ENCODE data around the gene CLEC4F.

CLEC4F gene

GRCh38 chr2:70767699-70768589 lies 52.5 kb downstream of the CLEC4F start, which contains the start of gene ADD2:
TSS of gene ADD2 (minus strand) at chr2:70768200. CDS start at chr2:70706408, 61,792 bp downstream.
- no peak for DNase-seq (ENCODE audit: low read depth)

GRCh38 chr2:70767079-70767698 lies 53.2 kb downstream of the CLEC4F start:
- DNase-seq (ENCODE audit: low read depth), result no peak
- no peak for TF ChIP-seq CTCF (conservative IDR thresholded peaks at IDR 0.05; ENCODE audit: low read depth, low read length)
- H3K4me3 ChIP-seq (ENCODE audit: low read depth, low read length), result no peak overlapping the region

More at GRCh38 chr2:70767699-70768589, 52.5 kb downstream of the CLEC4F start, which contains the start of gene ADD2:
- no peak for TF ChIP-seq CTCF (conservative IDR thresholded peaks at IDR 0.05; ENCODE audit: low read depth, low read length)
- no peak within 1 kb of the TSS for H3K4me3 ChIP-seq (ENCODE audit: low read depth, low read length)

- TF ChIP-seq CTCF (conservative IDR thresholded peaks at IDR 0.05; ENCODE audit: low read depth, low read length), result no peak
- no peak for DNase-seq (ENCODE audit: low read depth)
- H3K4me3 ChIP-seq (ENCODE audit: low read depth, low read length), result no peak overlapping the region
Measured at GRCh38 chr2:70766357-70767078, 53.9 kb downstream of the CLEC4F start.

- H3K4me3 ChIP-seq (ENCODE audit: low read depth, low read length), result no peak overlapping the region
- no peak for TF ChIP-seq CTCF (conservative IDR thresholded peaks at IDR 0.05; ENCODE audit: low read depth, low read length)
- no peak for DNase-seq (ENCODE audit: low read depth)
Measured at GRCh38 chr2:70765507-70765906, 54.9 kb downstream of the CLEC4F start.

- no peak for TF ChIP-seq CTCF (conservative IDR thresholded peaks at IDR 0.05; ENCODE audit: low read depth, low read length)
- no peak for DNase-seq (ENCODE audit: low read depth)
- H3K4me3 ChIP-seq (ENCODE audit: low read depth, low read length), result no peak overlapping the region
Measured at GRCh38 chr2:70759446-70759845, 61.0 kb downstream of the CLEC4F start.

Data from choroid plexus epithelial cell (primary cell).